ENCODE results near the gene MUC5AC. TPM values are rescaled to one million over a fixed set of nuclear protein-coding genes. Genes with fewer than 3 reads are reported as not detected.
"Not testable (repeated sequence)": the region's sequence is repeated elsewhere in the genome, so short reads cannot be mapped to it uniquely, and the experiment has no call there.

MUC5AC gene
- total RNA-seq, 1 donor from 2014 or later, result not detected

GRCh38 chr11:1171985-1172728 lies 14.4 kb downstream of the MUC5AC start:
- no peak for DNase-seq (ENCODE audit: low read depth)
- no peak overlapping the region for H3K4me3 ChIP-seq (ENCODE audit: low read depth, low read length)
- TF ChIP-seq CTCF (conservative IDR thresholded peaks at IDR 0.05; ENCODE audit: low read depth, low read length), result no peak

- H3K4me3 ChIP-seq (ENCODE audit: low read depth, low read length), result no peak overlapping the region
- no peak for DNase-seq (ENCODE audit: low read depth)
- TF ChIP-seq CTCF (conservative IDR thresholded peaks at IDR 0.05; ENCODE audit: low read depth, low read length), result no peak
Measured at GRCh38 chr11:1172729-1173117, 15.0 kb downstream of the MUC5AC start.

- H3K4me3 ChIP-seq (ENCODE audit: low read depth, low read length), result not testable (repeated sequence)
Measured at GRCh38 chr11:1173396-1173795, 15.6 kb downstream of the MUC5AC start.

GRCh38 chr11:1174441-1175370 lies 17.0 kb downstream of the MUC5AC start:
- H3K4me3 ChIP-seq (ENCODE audit: low read depth, low read length), result no peak overlapping the region
- no peak for TF ChIP-seq CTCF (conservative IDR thresholded peaks at IDR 0.05; ENCODE audit: low read depth, low read length)
- no peak for DNase-seq (ENCODE audit: low read depth)

More at GRCh38 chr11:1173396-1173795, 15.6 kb downstream of the MUC5AC start:
- not testable (repeated sequence) for DNase-seq (ENCODE audit: low read depth)

GRCh38 chr11:1175461-1176223 lies 17.9 kb downstream of the MUC5AC start:
- no peak for DNase-seq (ENCODE audit: low read depth)
- H3K4me3 ChIP-seq (ENCODE audit: low read depth, low read length), result no peak overlapping the region
- no peak for TF ChIP-seq CTCF (conservative IDR thresholded peaks at IDR 0.05; ENCODE audit: low read depth, low read length)

GRCh38 chr11:1176224-1177019 lies 18.7 kb downstream of the MUC5AC start:
- H3K4me3 ChIP-seq (ENCODE audit: low read depth, low read length), result no peak overlapping the region
- no peak for TF ChIP-seq CTCF (conservative IDR thresholded peaks at IDR 0.05; ENCODE audit: low read depth, low read length)
- no peak for DNase-seq (ENCODE audit: low read depth)
